ENCODE results near the gene SCAANT1. TPM values are rescaled to one million over a fixed set of nuclear protein-coding genes. Genes with fewer than 3 reads are reported as not detected.

Gene SCAANT1
- total and polyA plus RNA-seq, 2 of the 8 experiments (the other 6 are each of a cell fraction or from before 2014, with no cell fraction given) = not detected

GRCh38 chr3:63952248-63952594 is 40.0 kb upstream of the SCAANT1 start:
- 98% methylated on average over 2 of the region's 2 CpGs; no CpG with 5 or more reads in 1 of the 2 experiments for WGBS, 2 experiments (ENCODE audit: extremely low coverage in 1 of 2, insufficient coverage in 1 of 2, insufficient read length in 1 of 2, insufficient replicate concordance in 2 of 2, low coverage in 1 of 2, low lambda C conversion rate in 2 of 2, missing lambda C conversion rate in 1 of 2)
- TF ChIP-seq CBX5 (IDR thresholded peaks at IDR 0.05; ENCODE audit: low read depth, low read length) = no peak
- no peak for TF ChIP-seq CEBPB (IDR thresholded peaks at IDR 0.05; ENCODE audit: low read depth, low read length)
- no peak for TF ChIP-seq TCF12 (IDR thresholded peaks at IDR 0.05; ENCODE audit: low read depth, low read length)
- TF ChIP-seq CHD2 (IDR thresholded peaks at IDR 0.05; ENCODE audit: low read length) = no peak
- no peak for TF ChIP-seq POU5F1 (IDR thresholded peaks at IDR 0.05; ENCODE audit: low read depth, low read length)
- TF ChIP-seq SP2 (IDR thresholded peaks at IDR 0.05; ENCODE audit: low read length) = no peak
- no peak for TF ChIP-seq NRF1 (IDR thresholded peaks at IDR 0.05; ENCODE audit: low read depth, low read length)
- TF ChIP-seq POLR2AphosphoS5 (IDR thresholded peaks at IDR 0.05; ENCODE audit: low read depth, low read length) = no peak
- no peak for TF ChIP-seq EP300 (IDR thresholded peaks at IDR 0.05; ENCODE audit: borderline replicate concordance in 1 of 2, low read depth in 2 of 2, low read length in 2 of 2)
- no peak for TF ChIP-seq RNF2 (IDR thresholded peaks at IDR 0.05; ENCODE audit: borderline replicate concordance, low read depth, low read length, missing control alignments, poor library complexity, severe bottlenecking)
- TF ChIP-seq RAD21 (IDR thresholded peaks at IDR 0.05 in 1 of 2, conservative IDR thresholded peaks at IDR 0.05 in 1 of 2; ENCODE audit: low read depth in 2 of 2, low read length in 2 of 2) = no peak
- no peak for TF ChIP-seq EGR1 (IDR thresholded peaks at IDR 0.05; ENCODE audit: borderline replicate concordance, low read depth, low read length)
- TF ChIP-seq ATF2 (IDR thresholded peaks at IDR 0.05; ENCODE audit: low read length) = no peak

More at GRCh38 chr3:63952248-63952594, 40.0 kb upstream of the SCAANT1 start:
- no peaks in the 10 kb centered on the region for H4K20me1 ChIP-seq (replicated peaks in 1 of 2; ENCODE audit: control insufficient read depth in 1 of 2, insufficient read depth in 2 of 2, low read length in 2 of 2)
- no peak overlapping the region for H4K91ac ChIP-seq (replicated peaks; ENCODE audit: insufficient read length, low read length)
- peaks cover 7% of the 10 kb centered on the region; the same call in 1 of the 2 replicates for H3K79me1 ChIP-seq (ENCODE audit: low read depth, low read length)
- no peaks in the 10 kb centered on the region for H3K9me3 ChIP-seq (ENCODE audit: insufficient read depth in 2 of 2, low read depth in 1 of 2, low read length in 1 of 2)
- no peak overlapping the region for H3K18ac ChIP-seq (ENCODE audit: extremely low read depth, low read length)
- 0 out of 4 replicates have a peak, but pooled peaks cover 0 to 3% of the 10 kb centered on the region in 2 experiments for H3K79me2 ChIP-seq (ENCODE audit: control insufficient read depth in 1 of 2, insufficient read depth in 2 of 2, low read length in 2 of 2)
- H3K27ac ChIP-seq (ENCODE audit: low read depth, low read length) = no peak overlapping the region
- POLR2A ChIA-PET (ENCODE audit: partially characterized antibody) = no interaction called here
- H3K23me2 ChIP-seq (ENCODE audit: low read depth, low read length) = no peaks in the 10 kb centered on the region
- no peak overlapping the region for H2BK12ac ChIP-seq (ENCODE audit: low read depth, low read length)
- no peak overlapping the region for H2AK5ac ChIP-seq (ENCODE audit: low read depth, low read length)
- H2BK120ac ChIP-seq (replicated peaks; ENCODE audit: low read depth, low read length) = no peak overlapping the region
- peaks cover 0 to 18% (median 11%) of the 10 kb centered on the region in 4 experiments; a peak in 4 of 7 replicates for H3K4me1 ChIP-seq (replicated peaks in 1 of 4; ENCODE audit: control insufficient read depth in 3 of 4, insufficient read depth in 4 of 4, low read length in 3 of 4)
- no peak overlapping the region for H2BK5ac ChIP-seq (ENCODE audit: low read depth, low read length)
- H4K5ac ChIP-seq (ENCODE audit: insufficient read length, low read depth, low read length) = no peak overlapping the region
- no peak overlapping the region for H2BK20ac ChIP-seq (ENCODE audit: low read length)
- no peak overlapping the region for H2AFZ ChIP-seq (ENCODE audit: low read length)
- CTCF ChIA-PET (ENCODE audit: partially characterized antibody) = interaction anchor here (0.8 to 4.3 kb wide), 2 partner anchors 10 to 28 kb away, joined by 4 to 23 read pairs; no protein-coding TSS in a partner anchor
- FAIRE-seq = no peak
- H2BK15ac ChIP-seq (ENCODE audit: low read length) = no peak overlapping the region
- no peak overlapping the region for H3K4me3 ChIP-seq (ENCODE audit: extremely low read depth in 1 of 4, insufficient read depth in 2 of 4, low read depth in 3 of 4, low read length in 4 of 4)
- no peak for DNase-seq (ENCODE audit: low read depth in 1 of 2, low spot score in 2 of 2)
- no peak overlapping the region for H3K4ac ChIP-seq (replicated peaks; ENCODE audit: insufficient read length, low read depth, low read length)
- H4K8ac ChIP-seq (ENCODE audit: extremely low read depth, insufficient read depth, low read length) = no peak overlapping the region
- no peaks in the 10 kb centered on the region for H3K27me3 ChIP-seq (replicated peaks in 1 of 4; ENCODE audit: control insufficient read depth in 3 of 4, extremely low read depth in 1 of 4, insufficient read depth in 3 of 4, low read length in 3 of 4)
- H3K4me2 ChIP-seq (ENCODE audit: insufficient read depth in 1 of 2, low read depth in 2 of 2, low read length in 2 of 2) = no peak overlapping the region
- H3K36me3 ChIP-seq (ENCODE audit: control insufficient read depth in 2 of 4, insufficient read depth in 4 of 4, low read length in 3 of 4) = no peaks in the 10 kb centered on the region
- no peak overlapping the region for H3K23ac ChIP-seq (ENCODE audit: insufficient read length)
- H3K56ac ChIP-seq (replicated peaks; ENCODE audit: insufficient read length, low read depth, low read length) = no peak overlapping the region
- H3K9ac ChIP-seq (replicated peaks in 1 of 4; ENCODE audit: extremely low read depth in 1 of 4, low read depth in 3 of 4, low read length in 3 of 4) = no peak overlapping the region
- H3K14ac ChIP-seq (ENCODE audit: insufficient read length) = no peak overlapping the region
